IMR-90 (cell line): ENCODE measurements around the gene TCHP. TPM values are rescaled to one million over a fixed set of nuclear protein-coding genes. Genes with fewer than 3 reads are reported as not detected.
A peak's percentile ranks its signal among the peaks of the same experiment; 100 is the strongest.

Source experiments
- ATAC-seq: fragments of 200-7000 bp; cut with Tn5 transposase; 2 replicates; pipeline ENCODE4 v1.9.1; 2020; ENCODE audit warnings: low read depth, mild to moderate bottlenecking, moderate library complexity
- BruUV-seq: library from RNA; stranded (reverse); fragments of 400-500 nt; replicated peaks from 2 replicates; lab custom pipeline; 2021; lab: Mats Ljungman, UMichigan
- CTCF ChIA-PET: fragments of 300-600 bp; formaldehyde crosslinking; extraction: SDS; loops from one replicate; lab custom pipeline; 2021; ENCODE audit warnings: antibody characterized with exemption; lab: Yijun Ruan, JAX
- POLR2A ChIA-PET: fragments of 300-600 bp; sonication (Branson Sonifier 250); formaldehyde crosslinking; loops from one replicate; lab custom pipeline; 2022; ENCODE audit warnings: antibody characterized with exemption; ENCODE audit not compliant: unreplicated experiment; lab: Charles Lee
- DNase-seq: peaks from one replicate; pipeline ENCODE4 v3.0.0; 2013
- H2AFZ ChIP-seq: replicated peaks from 2 replicates; pipeline ENCODE3; 2013; ENCODE audit warnings: low read length, mild to moderate bottlenecking; ENCODE audit not compliant: poor library complexity
- H2AK5ac ChIP-seq: 2 replicates; pipeline ENCODE4 v1.6.1; 2013; ENCODE audit warnings: low read depth, low read length, inconsistent platforms
- H2AK9ac ChIP-seq: replicated peaks from 2 replicates; pipeline ENCODE3; 2013; ENCODE audit warnings: mild to moderate bottlenecking, low read depth, low read length, moderate library complexity; ENCODE audit not compliant: poor library complexity
- H2BK120ac ChIP-seq: 2 replicates; pipeline ENCODE4 v1.6.1; 2013; ENCODE audit warnings: low read depth, low read length, inconsistent platforms
- H2BK15ac ChIP-seq: 3 replicates; pipeline ENCODE4 v1.6.1; 2013; ENCODE audit warnings: low read depth, low read length, inconsistent platforms
- H2BK20ac ChIP-seq: 2 replicates; pipeline ENCODE4 v1.6.1; 2013; ENCODE audit warnings: low read depth, mild to moderate bottlenecking, inconsistent platforms, low read length, moderate library complexity
- H2BK5ac ChIP-seq: 2 replicates; pipeline ENCODE4 v1.6.1; 2013; ENCODE audit warnings: mild to moderate bottlenecking, low read depth, low read length, inconsistent platforms; ENCODE audit not compliant: poor library complexity, severe bottlenecking
- H3K14ac ChIP-seq: replicated peaks from 2 replicates; pipeline ENCODE4 v1.6.1; 2013; ENCODE audit warnings: low read depth, low read length, inconsistent platforms
- H3K18ac ChIP-seq: 2 replicates; pipeline ENCODE4 v1.6.1; 2013; ENCODE audit warnings: low read depth, low read length, control low read depth
- H3K23ac ChIP-seq: 2 replicates; pipeline ENCODE4 v1.6.1; 2013; ENCODE audit warnings: low read depth, low read length, inconsistent platforms
- H3K27ac ChIP-seq: 2 replicates; pipeline ENCODE4 v1.5.1; 2013; ENCODE audit warnings: mild to moderate bottlenecking, control low read depth, low read length; ENCODE audit not compliant: insufficient read depth
- H3K27me3 ChIP-seq: 2 replicates; pipeline ENCODE4 v1.6.1; 2013; ENCODE audit warnings: low read length; ENCODE audit not compliant: control insufficient read depth, insufficient read depth
- H3K36me3 ChIP-seq: 2 replicates; pipeline ENCODE4 v1.6.1; 2013; ENCODE audit warnings: low read length, mixed read lengths; ENCODE audit not compliant: control insufficient read depth, insufficient read depth
- H3K4ac ChIP-seq: 2 replicates; pipeline ENCODE4 v1.6.1; 2013; ENCODE audit warnings: low read depth, low read length, inconsistent platforms
- H3K4me1 ChIP-seq: 2 replicates; pipeline ENCODE4 v1.6.1; 2013; ENCODE audit warnings: low read length, mixed read lengths; ENCODE audit not compliant: control insufficient read depth, insufficient read depth
- H3K4me2 ChIP-seq: 2 replicates; pipeline ENCODE4 v1.6.1; 2013; ENCODE audit warnings: low read depth, mild to moderate bottlenecking, control low read depth, low read length, moderate library complexity
- H3K4me3 ChIP-seq: 2 replicates; pipeline ENCODE4 v1.5.1; 2013; ENCODE audit warnings: low read depth, mild to moderate bottlenecking, control low read depth, low read length, moderate library complexity; ENCODE audit not compliant: insufficient read depth
- H3K56ac ChIP-seq: 2 replicates; pipeline ENCODE4 v1.6.1; 2013; ENCODE audit warnings: low read length, inconsistent platforms; ENCODE audit not compliant: insufficient read depth; ENCODE audit errors: extremely low read depth
- H3K79me1 ChIP-seq, 2 experiments: 2 replicates each; pipeline ENCODE4 v1.6.1; 2013; ENCODE audit warnings: low read length in 2 of 2, inconsistent platforms in 1 of 2, low read depth in 1 of 2
- H3K9ac ChIP-seq: 2 replicates; pipeline ENCODE4 v1.6.1; 2013; ENCODE audit warnings: low read depth, low read length, control low read depth
- H3K9me1 ChIP-seq: 2 replicates; pipeline ENCODE4 v1.6.1; 2013; ENCODE audit warnings: low read length, inconsistent platforms; ENCODE audit not compliant: insufficient read depth
- H3K9me3 ChIP-seq: 2 replicates; pipeline ENCODE4 v1.6.1; 2013; ENCODE audit warnings: low read length; ENCODE audit not compliant: control insufficient read depth, insufficient read depth
- H4K20me1 ChIP-seq: 2 replicates; pipeline ENCODE4 v1.6.1; 2013; ENCODE audit warnings: low read length, inconsistent platforms; ENCODE audit not compliant: insufficient read depth
- H4K5ac ChIP-seq: 2 replicates; pipeline ENCODE4 v1.6.1; 2013; ENCODE audit warnings: mild to moderate bottlenecking, low read depth, low read length, control low read depth
- H4K8ac ChIP-seq, 2 experiments: 2 replicates each; pipeline ENCODE4 v1.6.1; 2013; ENCODE audit warnings: low read depth in 2 of 2, low read length in 2 of 2, control low read depth in 1 of 2, inconsistent platforms in 1 of 2
- H4K91ac ChIP-seq: 2 replicates; pipeline ENCODE4 v1.6.1; 2013; ENCODE audit warnings: low read depth, low read length, inconsistent platforms; ENCODE audit not compliant: insufficient read depth
- CEBPB ChIP-seq: IDR thresholded peaks from 2 replicates; pipeline ENCODE4 v1.6.1; 2012; ENCODE audit warnings: low read depth, low read length, improper control_type of control experiment
- FOS ChIP-seq: fragments of 150-350 bp; IDR thresholded peaks from 2 replicates; pipeline ENCODE4 v1.6.1; 2016; ENCODE audit warnings: low read depth, low read length
- MXI1 ChIP-seq: IDR thresholded peaks from 2 replicates; pipeline ENCODE4 v1.6.1; 2012; ENCODE audit warnings: low read depth, mild to moderate bottlenecking, low read length, moderate library complexity, borderline replicate concordance
- POLR2A ChIP-seq: IDR thresholded peaks from 2 replicates; pipeline ENCODE4 v1.6.1; 2012; ENCODE audit warnings: mild to moderate bottlenecking, low read depth, low read length
- RAD21 ChIP-seq: IDR thresholded peaks from 2 replicates; pipeline ENCODE4 v1.6.1; 2012; ENCODE audit warnings: low read length, improper control_type of control experiment
- RCOR1 ChIP-seq: IDR thresholded peaks from 2 replicates; pipeline ENCODE4 v1.6.1; 2012; ENCODE audit warnings: mild to moderate bottlenecking, low read length, improper control_type of control experiment; ENCODE audit not compliant: insufficient replicate concordance
- RFX5 ChIP-seq: IDR thresholded peaks from 2 replicates; pipeline ENCODE4 v1.8.0; 2012; ENCODE audit warnings: low read depth, mild to moderate bottlenecking, low read length, moderate library complexity
- SMC3 ChIP-seq: fragments of 150-350 bp; IDR thresholded peaks from 2 replicates; pipeline ENCODE4 v1.6.1; 2016; ENCODE audit warnings: low read depth, mild to moderate bottlenecking, antibody characterized with exemption, low read length, moderate library complexity
- dilution Hi-C: fragments of 300-500 bp; cut with HindIII; formaldehyde crosslinking; loops from one replicate; pipeline ENCODE4 v1.14.3; 2018; ENCODE audit warnings: low sequenced_read_pairs; ENCODE audit not compliant: unreplicated experiment
- in situ Hi-C: fragments of 300-500 bp; cut with MboI; formaldehyde crosslinking; loops from 3 replicates; pipeline ENCODE4 v1.14.3; 2019; ENCODE audit warnings: low sequenced_read_pairs, inconsistent platforms, mixed read lengths
- intact Hi-C: fragments of 100-400 bp; cut with micrococcal nuclease; formaldehyde crosslinking; loops from 2 replicates; pipeline ENCODE4 v1.10.0; 2022
- polyA plus RNA-seq, 3 experiments: library from polyadenylated mRNA; depleted of rRNA; stranded (reverse); fragments of >200 nt; gene quantifications; 2 replicates each; pipeline ENCODE4 v1.2.3, GENCODE V29; 2012; ENCODE audit warnings: low replicate concordance in 1 of 3
- total RNA-seq: library from RNA; depleted of rRNA; stranded (reverse); fragments of >200 nt; gene quantifications from 2 replicates; pipeline ENCODE4 v1.2.3, GENCODE V29; 2012
- TF ChIP-seq, protein P1 (sequence below): fragments of 150-350 bp; IDR thresholded peaks from 2 replicates; pipeline ENCODE4 v1.6.1; 2016; ENCODE audit warnings: low read depth, mild to moderate bottlenecking, low read length, moderate library complexity, borderline replicate concordance
- TF ChIP-seq, protein P2 (sequence below): fragments of 150-350 bp; IDR thresholded peaks from 2 replicates; pipeline ENCODE4 v1.6.1; 2017; ENCODE audit warnings: mild to moderate bottlenecking, antibody characterized with exemption, low read length, low read depth
- TF ChIP-seq, protein P3 (sequence below): conservative IDR thresholded peaks from 2 replicates; pipeline ENCODE4 v1.5.1; 2012; ENCODE audit warnings: mild to moderate bottlenecking, low read depth, low read length, improper control_type of control experiment

TCHP gene
- total and polyA plus RNA-seq, 2 of the 4 experiments (the other 2 are of a cell fraction) = 6.1 to 13.4 TPM

DNA sequence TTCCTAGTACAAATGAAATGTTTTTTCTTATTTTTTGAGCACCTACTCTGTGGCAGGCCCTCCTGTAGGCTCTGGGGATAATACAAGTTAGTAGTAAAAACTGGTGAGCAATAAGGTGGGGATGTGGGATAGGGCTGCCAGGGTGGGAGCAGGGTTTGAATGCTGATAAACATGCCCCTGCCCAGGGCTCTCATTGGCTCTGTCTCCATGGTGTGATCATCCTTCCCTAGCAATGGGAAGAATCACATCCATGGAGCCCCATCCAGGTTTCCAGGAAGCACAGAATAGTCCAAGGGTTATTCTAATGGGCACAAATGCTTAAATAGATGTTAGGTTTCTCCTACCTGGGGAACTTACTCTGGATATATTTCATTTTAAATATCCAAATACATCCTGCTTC is 50.6 kb downstream of the TCHP start:
- Histone ChIP-seq H2BK5ac (peak overlapping the region; percentile 99), H3K4me3 (no peak overlapping the region), H3K79me1 (peaks cover 22 to 44% of the 10 kb centered on the region in 2 experiments), H3K56ac (peak overlapping the region; percentile 69), H3K27ac (peak overlapping the region; percentile 89), H3K9me1 (peaks cover 32% of the 10 kb centered on the region), H2BK120ac (peak overlapping the region; percentile 96), H4K91ac (peak overlapping the region; percentile 88), H4K5ac (peak overlapping the region; percentile 94), H2BK20ac (peak overlapping the region; percentile 97), H3K27me3 (no peaks in the 10 kb centered on the region), H4K20me1 (peaks cover 8% of the 10 kb centered on the region; the same call in 1 of the 2 replicates), H3K36me3 (peaks cover 22% of the 10 kb centered on the region), H2AK5ac (peak overlapping the region; percentile 73), H2AK9ac (peak overlapping the region; percentile 6), H3K4me2 (peak overlapping the region; percentile 72; the same call in 1 of the 2 replicates), H3K14ac (peak overlapping the region; percentile 90), H3K9ac (peak overlapping the region; percentile 9; the same call in 1 of the 2 replicates), H3K4ac (peak overlapping the region; percentile 88), H2AFZ (no peak overlapping the region), H3K23ac (peak overlapping the region; percentile 79; the same call in 1 of the 2 replicates), H3K9me3 (no peaks in the 10 kb centered on the region), H3K18ac (peak overlapping the region; percentile 82), H2BK15ac (peak overlapping the region; percentile 33; the same call in 2 of the 3 replicates), H3K4me1 (peaks cover 46% of the 10 kb centered on the region), H4K8ac (peak overlapping the region; percentile 1 to 90)
- TF ChIP-seq RAD21 (no peak), CEBPB (no peak), SMC3 (no peak), MXI1 (no peak), RFX5 (no peak), FOS (no peak), POLR2A (no peak), RCOR1 (no peak)
- TF ChIP-seq, protein P1, sequence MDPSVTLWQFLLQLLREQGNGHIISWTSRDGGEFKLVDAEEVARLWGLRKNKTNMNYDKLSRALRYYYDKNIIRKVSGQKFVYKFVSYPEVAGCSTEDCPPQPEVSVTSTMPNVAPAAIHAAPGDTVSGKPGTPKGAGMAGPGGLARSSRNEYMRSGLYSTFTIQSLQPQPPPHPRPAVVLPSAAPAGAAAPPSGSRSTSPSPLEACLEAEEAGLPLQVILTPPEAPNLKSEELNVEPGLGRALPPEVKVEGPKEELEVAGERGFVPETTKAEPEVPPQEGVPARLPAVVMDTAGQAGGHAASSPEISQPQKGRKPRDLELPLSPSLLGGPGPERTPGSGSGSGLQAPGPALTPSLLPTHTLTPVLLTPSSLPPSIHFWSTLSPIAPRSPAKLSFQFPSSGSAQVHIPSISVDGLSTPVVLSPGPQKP = no peak
- TF ChIP-seq, protein P2, sequence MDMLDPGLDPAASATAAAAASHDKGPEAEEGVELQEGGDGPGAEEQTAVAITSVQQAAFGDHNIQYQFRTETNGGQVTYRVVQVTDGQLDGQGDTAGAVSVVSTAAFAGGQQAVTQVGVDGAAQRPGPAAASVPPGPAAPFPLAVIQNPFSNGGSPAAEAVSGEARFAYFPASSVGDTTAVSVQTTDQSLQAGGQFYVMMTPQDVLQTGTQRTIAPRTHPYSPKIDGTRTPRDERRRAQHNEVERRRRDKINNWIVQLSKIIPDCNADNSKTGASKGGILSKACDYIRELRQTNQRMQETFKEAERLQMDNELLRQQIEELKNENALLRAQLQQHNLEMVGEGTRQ = no peak
- TF ChIP-seq, protein P3, sequence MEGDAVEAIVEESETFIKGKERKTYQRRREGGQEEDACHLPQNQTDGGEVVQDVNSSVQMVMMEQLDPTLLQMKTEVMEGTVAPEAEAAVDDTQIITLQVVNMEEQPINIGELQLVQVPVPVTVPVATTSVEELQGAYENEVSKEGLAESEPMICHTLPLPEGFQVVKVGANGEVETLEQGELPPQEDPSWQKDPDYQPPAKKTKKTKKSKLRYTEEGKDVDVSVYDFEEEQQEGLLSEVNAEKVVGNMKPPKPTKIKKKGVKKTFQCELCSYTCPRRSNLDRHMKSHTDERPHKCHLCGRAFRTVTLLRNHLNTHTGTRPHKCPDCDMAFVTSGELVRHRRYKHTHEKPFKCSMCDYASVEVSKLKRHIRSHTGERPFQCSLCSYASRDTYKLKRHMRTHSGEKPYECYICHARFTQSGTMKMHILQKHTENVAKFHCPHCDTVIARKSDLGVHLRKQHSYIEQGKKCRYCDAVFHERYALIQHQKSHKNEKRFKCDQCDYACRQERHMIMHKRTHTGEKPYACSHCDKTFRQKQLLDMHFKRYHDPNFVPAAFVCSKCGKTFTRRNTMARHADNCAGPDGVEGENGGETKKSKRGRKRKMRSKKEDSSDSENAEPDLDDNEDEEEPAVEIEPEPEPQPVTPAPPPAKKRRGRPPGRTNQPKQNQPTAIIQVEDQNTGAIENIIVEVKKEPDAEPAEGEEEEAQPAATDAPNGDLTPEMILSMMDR = no peak
- no peak for ATAC-seq
- in situ Hi-C loops (no loop called here), intact Hi-C loops (no loop called here), dilution Hi-C loops (no loop called here)
- no TSS peak for BruUV-seq
- POLR2A ChIA-PET = interaction anchor here (0.7 kb wide), 1 partner anchor 19 kb away, joined by 3 read pairs; no protein-coding TSS in a partner anchor
- CTCF ChIA-PET = no interaction called here
- no peak for DNase-seq
